Gastrocnemius medialis (tissue), 4 donors: ENCODE data around the gene C17orf58.
"Not testable (repeated sequence)": the region's sequence is repeated elsewhere in the genome, so short reads cannot be mapped to it uniquely, and the experiment has no call there.

ENCODE experiments used
- POLR2A ChIP-seq, 2 donors: fragments of 450-650 bp; IDR thresholded peaks; one replicate each; pipeline ENCODE4 v1.6.1; 2017; ENCODE audit warnings: antibody characterized with exemption in 2 of 2, mild to moderate bottlenecking in 2 of 2, moderate library complexity in 2 of 2
- TF ChIP-seq, protein P1 (sequence below), 5 experiments: fragments of 450-650 bp in 3 of 5; fragments of 200-600 bp in 2 of 5; sonication (generic) in 2 of 5; IDR thresholded peaks in 4 of 5; conservative IDR thresholded peaks in 1 of 5; 1 replicate in 4 of 5; 2 replicates in 1 of 5; pipeline ENCODE4 v1.5.1; 2016 to 2019; ENCODE audit warnings: antibody characterized with exemption in 5 of 5, mild to moderate bottlenecking in 3 of 5, moderate library complexity in 3 of 5

- TF ChIP-seq, protein P1, sequence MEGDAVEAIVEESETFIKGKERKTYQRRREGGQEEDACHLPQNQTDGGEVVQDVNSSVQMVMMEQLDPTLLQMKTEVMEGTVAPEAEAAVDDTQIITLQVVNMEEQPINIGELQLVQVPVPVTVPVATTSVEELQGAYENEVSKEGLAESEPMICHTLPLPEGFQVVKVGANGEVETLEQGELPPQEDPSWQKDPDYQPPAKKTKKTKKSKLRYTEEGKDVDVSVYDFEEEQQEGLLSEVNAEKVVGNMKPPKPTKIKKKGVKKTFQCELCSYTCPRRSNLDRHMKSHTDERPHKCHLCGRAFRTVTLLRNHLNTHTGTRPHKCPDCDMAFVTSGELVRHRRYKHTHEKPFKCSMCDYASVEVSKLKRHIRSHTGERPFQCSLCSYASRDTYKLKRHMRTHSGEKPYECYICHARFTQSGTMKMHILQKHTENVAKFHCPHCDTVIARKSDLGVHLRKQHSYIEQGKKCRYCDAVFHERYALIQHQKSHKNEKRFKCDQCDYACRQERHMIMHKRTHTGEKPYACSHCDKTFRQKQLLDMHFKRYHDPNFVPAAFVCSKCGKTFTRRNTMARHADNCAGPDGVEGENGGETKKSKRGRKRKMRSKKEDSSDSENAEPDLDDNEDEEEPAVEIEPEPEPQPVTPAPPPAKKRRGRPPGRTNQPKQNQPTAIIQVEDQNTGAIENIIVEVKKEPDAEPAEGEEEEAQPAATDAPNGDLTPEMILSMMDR (IDR thresholded peaks at IDR 0.05 in 4 of 5, conservative IDR thresholded peaks at IDR 0.05 in 1 of 5) = peak; percentile 59 to 73 (median 69)
- TF ChIP-seq POLR2A (IDR thresholded peaks at IDR 0.05) = not testable (repeated sequence)
These were observed 33.1 kb downstream of the C17orf58 start for GRCh38 chr17:67963145-67963572.
